Fibroblast of mammary gland (primary cell): Measurements from ENCODE around the gene STIM2.
"Not testable (repeated sequence)": the region's sequence is repeated elsewhere in the genome, so short reads cannot be mapped to it uniquely, and the experiment has no call there.

Experiments used
- DNase-seq: peaks from one replicate; pipeline ENCODE4 v3.0.0-alpha.2; 2010; ENCODE audit warnings: low read depth
- H3K4me3 ChIP-seq: 2 replicates; pipeline ENCODE4 v1.5.1; 2011; ENCODE audit warnings: low read depth, mild to moderate bottlenecking, low read length, moderate library complexity; ENCODE audit not compliant: control insufficient read depth
- CTCF ChIP-seq: conservative IDR thresholded peaks from 2 replicates; pipeline ENCODE4 v1.5.1; 2011; ENCODE audit warnings: low read depth, low read length, inconsistent platforms; ENCODE audit not compliant: control insufficient read depth, insufficient read depth

The STIM2 gene

DNA sequence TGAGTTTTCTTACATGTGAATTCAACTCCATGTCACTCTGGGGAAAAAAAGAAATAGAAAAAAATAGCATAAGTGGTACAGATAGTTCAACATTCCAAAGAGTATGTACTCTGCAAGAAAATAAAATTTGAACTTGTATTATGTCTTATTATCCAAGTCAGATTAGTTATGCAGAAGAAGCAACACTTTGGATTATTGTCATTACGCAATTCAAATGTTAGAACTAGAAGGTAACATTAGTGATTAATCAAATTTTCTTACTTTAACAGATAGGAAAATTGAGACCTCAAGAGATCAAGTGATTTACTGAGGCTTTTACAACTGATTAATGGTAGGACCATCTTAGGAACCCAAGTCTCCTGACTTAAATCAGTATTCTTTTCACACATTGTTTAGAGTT lies 159.1 kb downstream of the STIM2 start:
- DNase-seq = no peak
- no peak overlapping the region for H3K4me3 ChIP-seq
- TF ChIP-seq CTCF = no peak

GRCh38 chr4:27020203-27020602 lies 159.6 kb downstream of the STIM2 start:
- DNase-seq = no peak
- H3K4me3 ChIP-seq = no peak overlapping the region
- no peak for TF ChIP-seq CTCF

- no peak overlapping the region for H3K4me3 ChIP-seq
- DNase-seq = no peak
These were observed 160.0 kb downstream of the STIM2 start for GRCh38 chr4:27020603-27021002.

GRCh38 chr4:27022963-27023362 lies 162.3 kb downstream of the STIM2 start:
- no peak for TF ChIP-seq CTCF
- no peak for DNase-seq
- no peak overlapping the region for H3K4me3 ChIP-seq

More at GRCh38 chr4:27020603-27021002, 160.0 kb downstream of the STIM2 start:
- no peak for TF ChIP-seq CTCF

DNA sequence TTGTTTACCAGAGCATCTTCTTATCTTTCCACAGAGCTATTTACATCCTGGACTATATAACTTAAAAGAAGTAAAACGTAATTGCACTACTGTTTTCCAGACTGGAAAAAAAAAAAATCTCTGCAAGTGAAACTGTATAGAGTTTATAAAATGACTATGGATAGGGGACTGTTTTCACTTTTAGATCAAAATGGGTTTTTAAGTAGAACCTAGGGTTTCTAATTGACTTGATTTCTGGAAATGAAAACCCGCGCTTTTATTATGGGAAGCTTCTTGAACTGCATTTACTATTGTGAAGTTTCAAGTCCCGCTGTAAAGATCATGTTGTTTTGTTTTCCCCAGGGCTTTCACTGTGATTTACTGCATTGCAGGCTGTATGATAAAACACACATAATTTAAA lies 162.7 kb downstream of the STIM2 start:
- no peak overlapping the region for H3K4me3 ChIP-seq
- DNase-seq = no peak
- no peak for TF ChIP-seq CTCF

DNA sequence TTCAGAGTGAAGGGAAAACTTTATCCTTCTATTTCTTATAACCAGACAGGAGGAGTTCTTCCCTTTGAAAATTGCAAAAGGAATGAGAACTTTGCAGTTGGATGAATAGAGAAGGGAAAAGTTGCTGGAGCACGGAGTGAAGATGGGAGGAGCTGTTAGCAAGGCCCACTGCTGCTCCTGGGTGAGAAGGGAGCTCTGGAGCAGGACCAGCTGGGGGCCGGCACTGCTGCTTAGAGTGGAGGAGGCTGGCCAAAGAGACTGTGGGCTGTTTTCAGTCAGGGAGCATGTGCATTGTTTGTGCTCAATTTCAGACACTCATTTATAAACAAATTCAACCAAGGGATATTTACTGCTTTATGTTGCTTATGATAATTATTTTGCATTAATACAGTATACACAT lies 164.2 kb downstream of the STIM2 start:
- H3K4me3 ChIP-seq = no peak overlapping the region
- no peak for TF ChIP-seq CTCF
- no peak for DNase-seq

- DNase-seq = no peak
- no peak for TF ChIP-seq CTCF
- no peak overlapping the region for H3K4me3 ChIP-seq
These were observed 166.8 kb downstream of the STIM2 start for GRCh38 chr4:27027428-27027827.

DNA sequence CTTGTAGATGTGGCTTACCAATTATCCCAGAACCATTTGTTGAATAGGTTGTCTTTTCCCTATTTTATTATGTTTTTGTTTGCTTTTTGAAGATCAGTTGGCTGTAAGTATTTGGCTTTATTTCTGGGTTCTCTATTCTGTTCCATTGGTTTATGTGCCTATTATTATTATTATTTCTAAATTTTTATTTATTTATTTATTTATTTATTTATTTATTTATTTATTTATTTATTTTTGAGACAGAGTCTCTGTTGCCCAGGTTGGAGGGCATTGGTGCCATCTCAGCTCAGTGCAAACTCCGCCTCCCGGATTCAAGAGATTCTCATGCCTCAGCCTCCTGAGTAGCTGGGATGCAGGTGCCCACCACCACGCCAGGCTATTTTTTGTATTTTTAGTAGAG lies 174.5 kb downstream of the STIM2 start:
- not testable (repeated sequence) for DNase-seq, H3K4me3 ChIP-seq
